DND-41 (cell line): ENCODE results near the gene TMTC4.

Experiments used
- ATAC-seq: fragments of 200-7000 bp; cut with Tn5 transposase; 3 replicates; pipeline ENCODE4 v1.9.1; 2021; ENCODE audit warnings: low read depth; ENCODE audit not compliant: insufficient read depth
- DNase-seq: peaks from one replicate; pipeline ENCODE4 v3.0.0-alpha.2; 2020
- H2AFZ ChIP-seq: 2 replicates; pipeline ENCODE4 v1.6.0; 2012; ENCODE audit warnings: low read depth, low read length
- H3K27ac ChIP-seq: 2 replicates; pipeline ENCODE4 v1.5.1; 2012; ENCODE audit warnings: low read length, inconsistent platforms
- H3K27me3 ChIP-seq: fragments of 200-600 bp; sonication (generic); 2 replicates; pipeline ENCODE4 v1.6.0; 2012; ENCODE audit warnings: low read length, mild to moderate bottlenecking, inconsistent platforms; ENCODE audit not compliant: insufficient read depth, poor library complexity
- H3K36me3 ChIP-seq: 2 replicates; pipeline ENCODE4 v1.5.1; 2012; ENCODE audit warnings: low read length, inconsistent platforms; ENCODE audit not compliant: insufficient read depth
- H3K4me1 ChIP-seq: 2 replicates; pipeline ENCODE4 v1.5.1; 2012; ENCODE audit warnings: mild to moderate bottlenecking, low read length; ENCODE audit not compliant: insufficient read depth
- H3K4me2 ChIP-seq: 2 replicates; pipeline ENCODE4 v1.6.0; 2012; ENCODE audit warnings: mild to moderate bottlenecking, moderate library complexity, low read length, inconsistent platforms; ENCODE audit not compliant: insufficient read depth
- H3K4me3 ChIP-seq, 2 experiments: fragments of 200-600 bp in 1 of 2; shearing (Covaris generic) in 1 of 2; 2 replicates each; pipeline ENCODE4 v1.5.1; 2012 to 2016; ENCODE audit warnings: inconsistent platforms in 2 of 2, low read length in 2 of 2, mild to moderate bottlenecking in 2 of 2, low read depth in 1 of 2, moderate library complexity in 1 of 2
- H3K79me2 ChIP-seq: 2 replicates; pipeline ENCODE4 v1.6.0; 2012; ENCODE audit warnings: low read length, inconsistent platforms; ENCODE audit not compliant: insufficient read depth
- H3K9ac ChIP-seq: 2 replicates; pipeline ENCODE4 v1.6.0; 2012; ENCODE audit warnings: low read depth, mild to moderate bottlenecking, inconsistent platforms, low read length, moderate library complexity
- H3K9me3 ChIP-seq: 2 replicates; pipeline ENCODE4 v1.5.1; 2012; ENCODE audit warnings: low read length, moderate library complexity, mild to moderate bottlenecking, inconsistent platforms; ENCODE audit not compliant: insufficient read depth, severe bottlenecking
- H4K20me1 ChIP-seq: 2 replicates; pipeline ENCODE4 v1.6.0; 2012; ENCODE audit warnings: low read length; ENCODE audit not compliant: insufficient read depth
- CTCF ChIP-seq: IDR thresholded peaks from 2 replicates; pipeline ENCODE4 v1.5.1; 2012; ENCODE audit warnings: borderline replicate concordance, low read length, moderate library complexity, mild to moderate bottlenecking; ENCODE audit not compliant: poor library complexity, severe bottlenecking; ENCODE audit errors: extremely low read depth
- EZH2 ChIP-seq: IDR thresholded peaks from 3 replicates; pipeline ENCODE4 v1.6.1; 2012; ENCODE audit warnings: borderline replicate concordance, low read depth, mild to moderate bottlenecking, moderate library complexity, low read length, inconsistent platforms; ENCODE audit not compliant: severe bottlenecking

TMTC4 gene

GRCh38 chr13:100666124-100666523 lies 8.5 kb downstream of the TMTC4 start:
- Histone ChIP-seq H3K36me3 (peaks cover 98% of the 10 kb centered on the region), H2AFZ (no peak overlapping the region), H3K4me2 (no peak overlapping the region), H3K79me2 (peaks cover 21% of the 10 kb centered on the region), H3K9me3 (no peaks in the 10 kb centered on the region), H3K4me1 (no peaks in the 10 kb centered on the region), H3K4me3 (no peak overlapping the region), H3K27me3 (no peaks in the 10 kb centered on the region), H3K27ac (no peak overlapping the region), H3K9ac (no peak overlapping the region), H4K20me1 (peaks cover 21% of the 10 kb centered on the region)
- DNase-seq (no peak), ATAC-seq (no peak)
- TF ChIP-seq CTCF, result no peak
- TF ChIP-seq EZH2, result no peak

DNA sequence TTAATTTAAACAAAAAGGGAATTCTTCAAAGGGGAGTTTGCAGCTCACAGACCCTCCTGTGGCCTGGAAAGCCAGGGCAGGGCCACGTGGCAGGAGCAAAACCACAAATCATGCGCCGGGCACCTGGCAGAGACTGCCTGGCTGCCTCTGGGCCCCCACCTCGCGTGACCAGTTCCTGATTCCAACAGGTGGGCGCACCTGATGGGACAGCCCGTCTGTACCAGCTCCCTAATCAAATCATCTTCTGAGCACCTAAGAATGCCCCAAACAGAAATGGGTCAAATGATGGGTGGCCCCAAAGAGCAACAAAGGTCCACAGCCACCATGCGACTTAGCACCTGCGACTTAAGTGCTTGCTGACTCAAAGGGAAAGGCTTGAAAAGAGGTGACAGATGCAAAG lies 9.2 kb downstream of the TMTC4 start:
- no peak overlapping the region for H3K4me2 ChIP-seq

DNA sequence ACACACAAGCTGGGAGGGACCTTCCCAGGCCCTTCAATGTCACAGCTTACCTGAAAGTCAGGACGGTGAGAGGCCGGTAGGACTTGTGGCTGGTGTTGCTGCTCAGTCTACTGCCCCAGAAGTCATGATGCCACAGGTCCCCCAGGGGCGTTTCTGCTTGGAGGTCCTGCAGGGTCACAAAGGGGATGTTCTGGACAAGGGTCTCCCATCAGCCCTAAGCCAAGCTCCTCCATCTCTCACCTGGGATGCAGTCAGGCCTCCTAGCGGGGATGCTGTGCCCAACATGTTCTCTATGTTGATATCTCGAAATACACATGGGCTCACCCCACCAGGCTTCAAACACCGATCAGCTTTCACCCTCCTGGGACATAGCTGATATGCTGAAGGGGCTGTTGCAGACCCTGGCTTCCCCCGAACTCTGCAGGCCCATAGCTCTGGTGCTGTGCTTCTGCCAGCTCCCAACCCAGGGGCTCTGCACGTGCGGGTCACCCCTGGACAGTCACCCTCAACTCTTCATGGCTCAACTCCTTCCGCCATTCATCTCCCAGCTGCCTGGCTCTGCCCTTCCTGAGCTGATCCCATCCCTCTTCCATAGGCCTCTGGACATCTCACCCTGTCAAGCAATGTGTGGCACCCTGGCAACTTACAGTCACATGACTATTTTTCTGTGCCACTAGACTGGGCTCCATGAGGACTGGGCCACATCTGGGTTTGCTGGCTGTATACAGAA lies 10.3 kb downstream of the TMTC4 start:
- no peak for TF ChIP-seq CTCF
- TF ChIP-seq EZH2, result no peak
- Histone ChIP-seq H3K9me3 (no peaks in the 10 kb centered on the region), H4K20me1 (peaks cover 12% of the 10 kb centered on the region), H3K27me3 (no peaks in the 10 kb centered on the region), H3K36me3 (peaks cover 98% of the 10 kb centered on the region), H3K4me3 (no peak overlapping the region), H3K27ac (no peak overlapping the region), H3K4me2 (no peak overlapping the region), H3K79me2 (peaks cover 4% of the 10 kb centered on the region; the same call in 1 of the 2 replicates), H3K4me1 (peaks cover 9% of the 10 kb centered on the region), H3K9ac (no peak overlapping the region), H2AFZ (no peak overlapping the region)
- no peak for ATAC-seq
- no peak for DNase-seq

More for the DNA sequence above, 9.2 kb downstream of the TMTC4 start:
- Histone ChIP-seq H3K36me3 (peaks cover 98% of the 10 kb centered on the region), H3K27me3 (no peaks in the 10 kb centered on the region), H3K9ac (no peak overlapping the region), H3K4me3 (no peak overlapping the region), H3K27ac (no peak overlapping the region), H2AFZ (no peak overlapping the region), H3K79me2 (peaks cover 14% of the 10 kb centered on the region), H3K9me3 (no peaks in the 10 kb centered on the region), H3K4me1 (peaks cover under 1% of the 10 kb centered on the region; the same call in 1 of the 2 replicates), H4K20me1 (peaks cover 15% of the 10 kb centered on the region)
- TF ChIP-seq CTCF (no peak), EZH2 (no peak)
- DNase-seq (no peak), ATAC-seq (no peak)
